Activated CD4-positive, alpha-beta memory T cell treated with anti-CD3 and anti-CD28 coated beads for 36 hours (primary cell): ENCODE data around the gene EFNA2. TPM values are rescaled to one million over a fixed set of nuclear protein-coding genes. Genes with fewer than 3 reads are reported as not detected.

Experiments used
- CTCF ChIA-PET: fragments of 350-600 bp; sonication (Branson Sonifier 250); formaldehyde crosslinking; loops from one replicate; lab custom pipeline; 2021; ENCODE audit warnings: antibody characterized with exemption, inconsistent platforms; lab: Charles Lee
- POLR2A ChIA-PET: fragments of 350-600 bp; sonication (Branson Sonifier 250); formaldehyde crosslinking; loops from one replicate; lab custom pipeline; 2021; ENCODE audit warnings: antibody characterized with exemption; lab: Charles Lee
- DNase-seq: peaks from one replicate; pipeline ENCODE4 v3.0.0-alpha.2; 2020
- H3K27ac Mint-ChIP-seq: one replicate; pipeline ENCODE4 v1.8.0; 2021; ENCODE audit warnings: mixed read lengths
- H3K27me3 Mint-ChIP-seq: one replicate; pipeline ENCODE4 v1.8.0; 2021; ENCODE audit warnings: mixed read lengths
- H3K36me3 Mint-ChIP-seq: one replicate; pipeline ENCODE4 v1.8.0; 2021; ENCODE audit warnings: mixed read lengths
- H3K4me1 Mint-ChIP-seq: one replicate; pipeline ENCODE4 v1.8.0; 2021; ENCODE audit warnings: low read depth, mixed read lengths
- H3K4me3 Mint-ChIP-seq: one replicate; pipeline ENCODE4 v1.8.0; 2021; ENCODE audit warnings: mild to moderate bottlenecking, mixed read lengths
- H3K9me3 Mint-ChIP-seq: one replicate; pipeline ENCODE4 v1.8.0; 2021; ENCODE audit warnings: mixed read lengths
- intact Hi-C: fragments of 100-400 bp; cut with micrococcal nuclease; formaldehyde crosslinking; loops from one replicate; pipeline ENCODE4 v1.15.1; 2023
- total RNA-seq, 2 experiments: library from RNA; stranded (reverse); gene quantifications; one replicate each; pipeline ENCODE4 v1.2.3, GENCODE V29; 2021

EFNA2 gene
- total RNA-seq, 2 experiments from 2014 or later: not detected

GRCh38 chr19:1274081-1274851, 11.4 kb upstream of the EFNA2 start:
- intact Hi-C loops: no loop called here
- Mint-ChIP-seq H3K36me3 (peaks cover 55% of the 10 kb centered on the region), H3K4me1 (peaks cover 53% of the 10 kb centered on the region), H3K27me3 (no peaks in the 10 kb centered on the region), H3K9me3 (no peaks in the 10 kb centered on the region), H3K4me3 (peak overlapping the region; percentile 69), H3K27ac (peak overlapping the region; percentile 73)
- ChIA-PET POLR2A (no interaction called here), CTCF (interaction anchor here (0.6 to 4.1 kb wide), 3 partner anchors 30 to 161 kb away, joined by 3 to 38 read pairs (median 4); no protein-coding TSS in a partner anchor)
- no peak for DNase-seq

- Mint-ChIP-seq H3K36me3 (peaks cover 58% of the 10 kb centered on the region), H3K4me1 (peaks cover 56% of the 10 kb centered on the region), H3K9me3 (no peaks in the 10 kb centered on the region), H3K27me3 (no peaks in the 10 kb centered on the region), H3K27ac (peak overlapping the region; percentile 73), H3K4me3 (peak overlapping the region; percentile 69)
- CTCF ChIA-PET: interaction anchor here (1.0 to 4.1 kb wide), 3 partner anchors 8 to 30 kb away, joined by 4 to 38 read pairs (median 7); no protein-coding TSS in a partner anchor
- intact Hi-C loops: loop anchor here (1.0 to 5.0 kb wide), 4 partner anchors 14 to 237 kb away; partner anchors contain the start of genes ADAMTSL5, DAZAP1 and NDUFS7
- POLR2A ChIA-PET: interaction anchor here (0.7 to 1.5 kb wide), 7 partner anchors 8 to 30 kb away, joined by 3 to 6 read pairs (median 4); no protein-coding TSS in a partner anchor
- no peak for DNase-seq
These were observed 10.8 kb upstream of the EFNA2 start for GRCh38 chr19:1274852-1275259.

GRCh38 chr19:1275260-1275975, 10.3 kb upstream of the EFNA2 start, which contains the start of gene FAM174C:
FAM174C (plus strand) TSS chr19:1275530; CDS start chr19:1275550, 20 bp downstream.
- intact Hi-C loops: loop anchor here (1.0 to 5.0 kb wide), 4 partner anchors 14 to 237 kb away; partner anchors contain the start of genes ADAMTSL5, DAZAP1 and NDUFS7
- H3K27ac Mint-ChIP-seq: peak within 1 kb of the TSS; percentile 95
- H3K4me1 Mint-ChIP-seq: peaks cover 56% of the 10 kb centered on the region
- no peaks in the 10 kb centered on the region for H3K27me3 Mint-ChIP-seq
- DNase-seq: peak; percentile 97
- H3K9me3 Mint-ChIP-seq: no peaks in the 10 kb centered on the region
- CTCF ChIA-PET: interaction anchor here (0.6 to 4.1 kb wide), 4 partner anchors 9 to 163 kb away, joined by 3 to 38 read pairs (median 6); no protein-coding TSS in a partner anchor
- POLR2A ChIA-PET: interaction anchor here (0.7 to 1.5 kb wide), 7 partner anchors 9 to 30 kb away, joined by 3 to 6 read pairs (median 4); no protein-coding TSS in a partner anchor
- peaks cover 54% of the 10 kb centered on the region for H3K36me3 Mint-ChIP-seq
- peak within 1 kb of the TSS; percentile 86 for H3K4me3 Mint-ChIP-seq

GRCh38 chr19:1275976-1276627, 9.6 kb upstream of the EFNA2 start:
- H3K36me3 Mint-ChIP-seq: peaks cover 48% of the 10 kb centered on the region
- CTCF ChIA-PET: interaction anchor here (1.3 kb wide), 1 partner anchor 27 kb away, joined by 4 read pairs; no protein-coding TSS in a partner anchor
- peaks cover 50% of the 10 kb centered on the region for H3K4me1 Mint-ChIP-seq
- no peaks in the 10 kb centered on the region for H3K27me3 Mint-ChIP-seq
- no peaks in the 10 kb centered on the region for H3K9me3 Mint-ChIP-seq
- peak overlapping the region; percentile 95 for H3K27ac Mint-ChIP-seq
- intact Hi-C loops: loop anchor here (1.0 to 5.0 kb wide), 4 partner anchors 15 to 236 kb away; partner anchors contain the start of genes ADAMTSL5, DAZAP1 and NDUFS7
- DNase-seq: no peak
- POLR2A ChIA-PET: interaction anchor here (1.3 to 1.5 kb wide), 3 partner anchors 10 to 24 kb away, joined by 3 to 6 read pairs (median 5); no protein-coding TSS in a partner anchor
- H3K4me3 Mint-ChIP-seq: peak overlapping the region; percentile 86

- DNase-seq: peak; percentile 54
- peak overlapping the region; percentile 95 for H3K27ac Mint-ChIP-seq
- peaks cover 42% of the 10 kb centered on the region for H3K36me3 Mint-ChIP-seq
- no peaks in the 10 kb centered on the region for H3K9me3 Mint-ChIP-seq
- ChIA-PET POLR2A (interaction anchor here (0.6 kb wide), 1 partner anchor 145 kb away, joined by 3 read pairs; no protein-coding TSS in a partner anchor), CTCF (no interaction called here)
- no peaks in the 10 kb centered on the region for H3K27me3 Mint-ChIP-seq
- H3K4me3 Mint-ChIP-seq: peak overlapping the region; percentile 86
- intact Hi-C loops: loop anchor here (5.0 kb wide), 2 partner anchors 106 to 236 kb away; partner anchors contain the start of genes ADAMTSL5 and NDUFS7
- H3K4me1 Mint-ChIP-seq: peaks cover 44% of the 10 kb centered on the region
These were observed 9.0 kb upstream of the EFNA2 start for GRCh38 chr19:1276628-1277022.

GRCh38 chr19:1277061-1277460, 8.6 kb upstream of the EFNA2 start:
- Mint-ChIP-seq H3K27me3 (no peaks in the 10 kb centered on the region), H3K4me3 (peak overlapping the region; percentile 86), H3K9me3 (no peaks in the 10 kb centered on the region), H3K4me1 (peaks cover 40% of the 10 kb centered on the region), H3K27ac (peak overlapping the region; percentile 95), H3K36me3 (peaks cover 38% of the 10 kb centered on the region)
- ChIA-PET CTCF (interaction anchor here (0.6 to 1.0 kb wide), 2 partner anchors 33 to 81 kb away, joined by 3 to 5 read pairs; no protein-coding TSS in a partner anchor), POLR2A (interaction anchor here (0.6 to 0.8 kb wide), 2 partner anchors 8 to 145 kb away, joined by 3 to 4 read pairs; partner anchors contain the start of gene CIRBP)
- intact Hi-C loops: loop anchor here (5.0 kb wide), 2 partner anchors 105 to 235 kb away; partner anchors contain the start of genes ADAMTSL5 and NDUFS7
- DNase-seq: no peak

GRCh38 chr19:1278074-1278473, 7.6 kb upstream of the EFNA2 start:
- CTCF ChIA-PET: interaction anchor here (1.0 kb wide), 1 partner anchor 34 kb away, joined by 5 read pairs; no protein-coding TSS in a partner anchor
- intact Hi-C loops: loop anchor here (5.0 kb wide), 2 partner anchors 104 to 234 kb away; partner anchors contain the start of genes ADAMTSL5 and NDUFS7
- Mint-ChIP-seq H3K9me3 (no peaks in the 10 kb centered on the region), H3K27me3 (no peaks in the 10 kb centered on the region), H3K4me3 (no peak overlapping the region), H3K36me3 (peaks cover 29% of the 10 kb centered on the region), H3K4me1 (peaks cover 31% of the 10 kb centered on the region), H3K27ac (no peak overlapping the region)
- DNase-seq: no peak
- POLR2A ChIA-PET: interaction anchor here (2.9 kb wide), 1 partner anchor 9 kb away, joined by 10 read pairs; the partner anchor contains the start of gene CIRBP

GRCh38 chr19:1278713-1279660, 6.7 kb upstream of the EFNA2 start:
- Mint-ChIP-seq H3K9me3 (no peaks in the 10 kb centered on the region), H3K36me3 (peaks cover 22% of the 10 kb centered on the region), H3K4me3 (no peak overlapping the region), H3K4me1 (peaks cover 23% of the 10 kb centered on the region), H3K27ac (no peak overlapping the region), H3K27me3 (no peaks in the 10 kb centered on the region)
- ChIA-PET POLR2A (interaction anchor here (2.9 kb wide), 1 partner anchor 10 kb away, joined by 10 read pairs; the partner anchor contains the start of gene CIRBP), CTCF (interaction anchor here (0.5 to 2.2 kb wide), 23 partner anchors 10 to 482 kb away, joined by 3 to 22 read pairs (median 3); partner anchors contain the start of genes ATP5F1D, CIRBP and PTBP1)
- DNase-seq: no peak
- intact Hi-C loops: loop anchor here (5.0 kb wide), 2 partner anchors 103 to 233 kb away; partner anchors contain the start of genes ADAMTSL5 and NDUFS7

GRCh38 chr19:1279782-1280341, 5.8 kb upstream of the EFNA2 start:
- DNase-seq: peak; percentile 88
- H3K27me3 Mint-ChIP-seq: peaks cover 7% of the 10 kb centered on the region
- H3K27ac Mint-ChIP-seq: no peak overlapping the region
- peaks cover 17% of the 10 kb centered on the region for H3K36me3 Mint-ChIP-seq
- H3K4me1 Mint-ChIP-seq: peaks cover 21% of the 10 kb centered on the region
- intact Hi-C loops: loop anchor here (5.0 kb wide), 2 partner anchors 102 to 232 kb away; partner anchors contain the start of genes ADAMTSL5 and NDUFS7
- ChIA-PET POLR2A (interaction anchor here (2.9 kb wide), 1 partner anchor 11 kb away, joined by 10 read pairs; the partner anchor contains the start of gene CIRBP), CTCF (interaction anchor here (0.5 to 2.2 kb wide), 24 partner anchors 11 to 1279 kb away, joined by 3 to 22 read pairs (median 4); partner anchors contain the start of genes ATP5F1D, CIRBP and PTBP1)
- H3K9me3 Mint-ChIP-seq: no peaks in the 10 kb centered on the region
- H3K4me3 Mint-ChIP-seq: no peak overlapping the region
